Endothelial cell of umbilical vein (primary cell): ENCODE results near the gene DMAC2L.

Experiments used
- EZH2 ChIP-seq: IDR thresholded peaks from 2 replicates; pipeline ENCODE4 v1.6.1; 2012; ENCODE audit warnings: borderline replicate concordance, low read depth, mild to moderate bottlenecking, moderate library complexity, low read length, inconsistent platforms; ENCODE audit not compliant: severe bottlenecking
- FOS ChIP-seq: IDR thresholded peaks from 2 replicates; pipeline ENCODE4 v1.6.1; 2011; ENCODE audit warnings: mild to moderate bottlenecking, low read length, moderate library complexity, borderline replicate concordance; ENCODE audit not compliant: insufficient read depth
- JUN ChIP-seq: IDR thresholded peaks from 2 replicates; pipeline ENCODE4 v1.6.1; 2011; ENCODE audit warnings: borderline replicate concordance, low read depth; ENCODE audit not compliant: insufficient read length, insufficient read depth
- MYC ChIP-seq: IDR thresholded peaks from one replicate; pipeline ENCODE4 v1.6.1; 2011; ENCODE audit warnings: mild to moderate bottlenecking, low read depth, low read length
- POLR2A ChIP-seq: IDR thresholded peaks from 2 replicates; pipeline ENCODE4 v1.6.1; 2012; ENCODE audit warnings: low read depth, mild to moderate bottlenecking, control low read depth, low read length
- POLR2AphosphoS5 ChIP-seq: IDR thresholded peaks from 2 replicates; pipeline ENCODE4 v1.6.1; 2012; ENCODE audit warnings: low read depth, mild to moderate bottlenecking, control low read depth, low read length, moderate library complexity; ENCODE audit not compliant: insufficient read depth
- TF ChIP-seq, protein P1 (sequence below), 2 donors: IDR thresholded peaks; 1 replicate in 1 of 2; 2 replicates in 1 of 2; pipeline ENCODE4 v1.5.1; 2011; ENCODE audit warnings: low read length in 2 of 2, mild to moderate bottlenecking in 2 of 2, moderate library complexity in 2 of 2, control low read depth in 1 of 2, inconsistent platforms in 1 of 2, low read depth in 1 of 2; ENCODE audit not compliant: insufficient read depth in 1 of 2; ENCODE audit errors: extremely low read depth in 1 of 2
- TF ChIP-seq, protein P2 (sequence below): IDR thresholded peaks from 2 replicates; pipeline ENCODE4 v1.6.1; 2011; ENCODE audit not compliant: insufficient read depth, insufficient read length

DNA sequence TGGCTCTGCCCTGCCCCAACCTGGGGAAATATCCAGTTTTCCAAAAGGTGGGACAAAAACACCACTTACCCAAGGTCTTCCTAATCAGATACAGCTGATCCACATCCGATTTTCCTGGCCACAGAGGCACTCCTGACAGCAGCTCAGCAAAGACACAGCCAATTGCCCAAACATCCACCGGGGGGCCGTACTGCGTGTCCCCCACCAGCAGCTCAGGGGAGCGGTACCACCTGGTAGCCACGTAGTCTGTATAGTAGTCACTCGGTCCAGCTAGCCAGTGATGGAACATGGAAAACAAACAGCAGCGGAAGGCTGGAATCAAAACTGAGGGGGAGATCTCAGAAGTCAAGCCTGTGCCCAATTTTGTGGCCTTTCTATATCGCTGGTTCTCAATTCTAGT, 28.8 kb downstream of the DMAC2L start:
- no peak for TF ChIP-seq JUN
- TF ChIP-seq, protein P1, sequence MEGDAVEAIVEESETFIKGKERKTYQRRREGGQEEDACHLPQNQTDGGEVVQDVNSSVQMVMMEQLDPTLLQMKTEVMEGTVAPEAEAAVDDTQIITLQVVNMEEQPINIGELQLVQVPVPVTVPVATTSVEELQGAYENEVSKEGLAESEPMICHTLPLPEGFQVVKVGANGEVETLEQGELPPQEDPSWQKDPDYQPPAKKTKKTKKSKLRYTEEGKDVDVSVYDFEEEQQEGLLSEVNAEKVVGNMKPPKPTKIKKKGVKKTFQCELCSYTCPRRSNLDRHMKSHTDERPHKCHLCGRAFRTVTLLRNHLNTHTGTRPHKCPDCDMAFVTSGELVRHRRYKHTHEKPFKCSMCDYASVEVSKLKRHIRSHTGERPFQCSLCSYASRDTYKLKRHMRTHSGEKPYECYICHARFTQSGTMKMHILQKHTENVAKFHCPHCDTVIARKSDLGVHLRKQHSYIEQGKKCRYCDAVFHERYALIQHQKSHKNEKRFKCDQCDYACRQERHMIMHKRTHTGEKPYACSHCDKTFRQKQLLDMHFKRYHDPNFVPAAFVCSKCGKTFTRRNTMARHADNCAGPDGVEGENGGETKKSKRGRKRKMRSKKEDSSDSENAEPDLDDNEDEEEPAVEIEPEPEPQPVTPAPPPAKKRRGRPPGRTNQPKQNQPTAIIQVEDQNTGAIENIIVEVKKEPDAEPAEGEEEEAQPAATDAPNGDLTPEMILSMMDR (IDR thresholded peaks at IDR 0.05; ENCODE audit: extremely low read depth in 1 of 2, insufficient read depth in 1 of 2, low read depth in 1 of 2, low read length in 2 of 2): peak in 1 of 2 donors; percentile 11
- TF ChIP-seq, protein P2, sequence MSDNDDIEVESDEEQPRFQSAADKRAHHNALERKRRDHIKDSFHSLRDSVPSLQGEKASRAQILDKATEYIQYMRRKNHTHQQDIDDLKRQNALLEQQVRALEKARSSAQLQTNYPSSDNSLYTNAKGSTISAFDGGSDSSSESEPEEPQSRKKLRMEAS: no peak
- no peak for TF ChIP-seq POLR2A
- no peak for TF ChIP-seq EZH2
- TF ChIP-seq POLR2AphosphoS5: no peak
- no peak for TF ChIP-seq FOS
- TF ChIP-seq MYC: no peak
